ENCODE data around the gene C16orf87. TPM values are rescaled to one million over a fixed set of nuclear protein-coding genes. Genes with fewer than 3 reads are reported as not detected.

The C16orf87 gene
- total and polyA plus RNA-seq, 9 of the 15 experiments (the other 6 are each of a cell fraction or from before 2014, with no cell fraction given) = 7.8 to 16.7 (median 10.5) TPM

DNA sequence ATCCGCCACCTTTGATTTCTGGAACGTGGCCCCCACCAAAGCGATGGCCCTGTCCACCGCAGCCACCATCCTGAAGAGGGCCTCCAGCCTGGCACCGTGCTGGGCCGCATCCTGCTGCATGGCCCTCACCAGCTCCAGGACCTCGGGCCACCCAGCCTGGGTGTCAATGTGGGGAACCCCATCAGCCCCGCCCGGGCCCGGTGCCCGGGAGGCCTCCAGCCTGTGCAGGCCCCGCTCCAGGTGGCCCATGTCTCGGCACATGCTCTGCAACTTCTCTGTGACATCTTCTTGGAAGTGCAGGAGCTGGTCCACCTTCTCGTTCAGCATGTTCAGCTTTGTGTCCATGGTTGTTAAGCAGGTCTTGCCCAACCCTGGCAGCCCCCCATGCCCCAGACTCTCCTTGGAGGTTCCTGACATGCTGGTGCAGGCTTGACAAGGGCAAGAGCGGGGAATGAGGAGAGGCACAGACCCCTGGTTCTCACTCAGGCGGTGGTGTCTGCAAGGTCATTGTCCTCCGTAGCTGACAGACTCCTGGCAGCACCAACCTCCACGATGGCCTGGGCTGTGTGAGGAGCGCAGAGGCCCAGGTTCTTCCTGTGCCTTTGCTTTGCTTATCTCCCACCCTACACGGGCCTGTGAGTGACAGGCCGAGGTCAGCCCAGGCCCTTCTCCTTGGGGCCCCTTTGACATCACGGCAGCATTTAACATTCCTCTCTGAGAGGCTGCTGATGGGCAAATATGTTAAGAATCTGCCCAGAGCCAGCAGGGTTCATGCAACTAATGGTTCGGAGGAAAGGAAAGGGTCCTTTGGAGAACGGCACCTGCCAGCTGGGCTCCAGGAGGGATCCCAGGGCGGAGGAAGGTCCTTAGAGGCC is 83.0 kb downstream of the C16orf87 start, which contains the start of gene MYLK3 (continued):
- TF ChIP-seq, protein P1, sequence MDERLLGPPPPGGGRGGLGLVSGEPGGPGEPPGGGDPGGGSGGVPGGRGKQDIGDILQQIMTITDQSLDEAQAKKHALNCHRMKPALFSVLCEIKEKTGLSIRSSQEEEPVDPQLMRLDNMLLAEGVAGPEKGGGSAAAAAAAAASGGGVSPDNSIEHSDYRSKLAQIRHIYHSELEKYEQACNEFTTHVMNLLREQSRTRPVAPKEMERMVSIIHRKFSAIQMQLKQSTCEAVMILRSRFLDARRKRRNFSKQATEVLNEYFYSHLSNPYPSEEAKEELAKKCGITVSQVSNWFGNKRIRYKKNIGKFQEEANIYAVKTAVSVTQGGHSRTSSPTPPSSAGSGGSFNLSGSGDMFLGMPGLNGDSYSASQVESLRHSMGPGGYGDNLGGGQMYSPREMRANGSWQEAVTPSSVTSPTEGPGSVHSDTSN (CRISPR knock-in tag; IDR thresholded peaks at IDR 0.05; ENCODE audit: low read depth) = peak; percentile 76
- TF ChIP-seq, protein P1 (tag; conservative IDR thresholded peaks at IDR 0.05; ENCODE audit: low read depth) = peak; percentile 90

DNA sequence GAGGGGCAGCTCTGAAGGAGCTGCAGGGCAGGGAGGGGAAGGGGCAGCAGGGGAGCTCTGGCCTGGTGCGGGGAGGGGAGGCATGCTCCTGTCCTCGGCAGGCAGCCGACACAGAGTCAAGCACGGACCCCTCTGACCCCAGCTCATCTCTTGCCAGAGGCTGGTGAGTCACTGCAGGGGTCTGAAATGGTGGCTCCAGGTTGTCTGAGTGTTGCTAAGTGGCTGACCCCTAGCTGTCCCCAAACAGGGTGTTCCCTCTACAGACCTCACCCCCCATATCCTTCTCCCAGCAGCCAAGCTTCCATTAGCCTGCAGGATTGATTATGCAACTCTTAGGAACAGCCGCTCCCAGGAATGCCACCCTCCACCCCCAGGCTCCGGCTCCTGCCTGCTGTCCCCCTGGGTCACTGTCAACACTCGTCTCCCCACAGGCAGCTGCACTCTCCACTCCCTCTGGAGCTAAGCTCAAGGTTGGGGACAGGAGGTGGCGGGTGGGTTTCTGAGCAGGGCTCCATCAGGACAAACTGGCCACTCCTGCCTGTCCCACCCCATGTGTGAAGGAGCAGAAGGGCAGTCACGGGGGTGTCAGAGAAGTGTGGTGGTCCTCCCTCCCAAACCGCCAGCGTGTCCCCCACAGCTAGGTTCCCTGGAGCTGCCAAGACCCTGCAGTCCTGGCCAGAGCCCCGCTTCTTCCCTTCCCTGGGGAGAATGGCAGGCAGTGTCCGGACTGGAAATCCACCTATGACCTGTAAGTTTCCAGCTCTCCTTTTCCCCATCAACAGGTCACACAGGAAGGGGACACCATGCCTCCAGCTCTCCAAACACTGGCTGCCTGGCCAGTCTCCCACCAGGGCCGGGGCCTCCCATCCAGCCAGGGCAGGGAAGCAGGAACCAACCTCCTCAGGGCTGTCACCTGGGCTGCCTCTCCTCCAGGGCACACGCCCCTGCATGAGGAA is 83.9 kb downstream of the C16orf87 start:
- Histone ChIP-seq H3K4me2 (ENCODE audit: insufficient read depth, low read length) (no peak overlapping the region), H3K9me1 (ENCODE audit: control insufficient read depth, insufficient read depth, low read length) (no peaks in the 10 kb centered on the region), H3K4me1 (replicated peaks in 1 of 2; ENCODE audit: control insufficient read depth in 2 of 2, insufficient read depth in 2 of 2, low read length in 2 of 2) (peaks cover 30 to 46% of the 10 kb centered on the region in 2 experiments), H3K79me2 (ENCODE audit: control insufficient read depth, insufficient read depth, low read length) (peaks cover 30% of the 10 kb centered on the region), H3K9me3 (replicated peaks; ENCODE audit: control insufficient read depth, insufficient read depth, low read depth, low read length) (no peaks in the 10 kb centered on the region), H3K9ac (ENCODE audit: insufficient read depth in 1 of 2, low read depth in 2 of 2, low read length in 2 of 2) (peak overlapping the region in 1 of 2 experiments; percentile 87; a peak in 2 of 4 replicates), H2AFZ (ENCODE audit: low read depth, low read length) (0 out of 2 replicates have a peak overlapping the region, but pooled peaks have one; percentile 91), H4K20me1 (replicated peaks; ENCODE audit: control insufficient read depth, insufficient read depth, low read length) (no peaks in the 10 kb centered on the region), H3K27ac (ENCODE audit: extremely low read depth, low read depth, low read length) (no peak overlapping the region), H3K4me3 (no peak overlapping the region), H3K36me3 (ENCODE audit: control insufficient read depth, insufficient read depth, low read length) (no peaks in the 10 kb centered on the region), H3K27me3 (ENCODE audit: control insufficient read depth in 2 of 2, insufficient read depth in 2 of 2, low read length in 2 of 2) (no peaks in the 10 kb centered on the region)
- intact Hi-C loops (cut with micrococcal nuclease) (no loop called here), in situ Hi-C loops (cut with MboI) (no loop called here)
- POLR2A ChIA-PET = interaction anchor here (0.5 to 2.0 kb wide), 3 partner anchors 43 to 141 kb away, joined by 3 to 5 read pairs (median 3); no protein-coding TSS in a partner anchor
- CTCF ChIA-PET (ENCODE audit: low intra/inter-chr PET ratio) = no interaction called here
- BruUV-seq (replicated peaks) = no TSS peak
- peak in 1 of 4 experiments; percentile 8 for DNase-seq (ENCODE audit: extremely low read depth in 1 of 4, low spot score in 3 of 4)
- WGBS (ENCODE audit: insufficient coverage, low coverage, missing lambda C conversion rate) = 80% methylated on average over 10 of the region's 15 CpGs
- FAIRE-seq = no peak
- no peak for ATAC-seq
- TF ChIP-seq, protein P2, sequence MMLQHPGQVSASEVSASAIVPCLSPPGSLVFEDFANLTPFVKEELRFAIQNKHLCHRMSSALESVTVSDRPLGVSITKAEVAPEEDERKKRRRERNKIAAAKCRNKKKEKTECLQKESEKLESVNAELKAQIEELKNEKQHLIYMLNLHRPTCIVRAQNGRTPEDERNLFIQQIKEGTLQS (IDR thresholded peaks at IDR 0.05) = 0 out of 2 replicates have a peak, but pooled peaks have one; percentile 7
- TF ChIP-seq, protein P2 (CRISPR knock-in tag; conservative IDR thresholded peaks at IDR 0.05) = no peak
